Measurements from ENCODE around the gene SNUPN. TPM values are rescaled to one million over a fixed set of nuclear protein-coding genes. Genes with fewer than 3 reads are reported as not detected.
"Not testable (repeated sequence)": the region's sequence is repeated elsewhere in the genome, so short reads cannot be mapped to it uniquely, and the experiment has no call there.

Gene SNUPN
- total and polyA plus RNA-seq, 2 of the 8 experiments (the other 6 are each of a cell fraction or from before 2014, with no cell fraction given): 13.3 to 28.2 TPM

- no peak for TF ChIP-seq BCL11A (IDR thresholded peaks at IDR 0.05; ENCODE audit: low read depth in 2 of 2, low read length in 2 of 2)
- no peak for TF ChIP-seq HDAC6 (IDR thresholded peaks at IDR 0.05; ENCODE audit: low read depth, low read length)
- TF ChIP-seq SAP30 (IDR thresholded peaks at IDR 0.05; ENCODE audit: insufficient read depth, insufficient replicate concordance, low read length): no peak
- TF ChIP-seq EZH2 (IDR thresholded peaks at IDR 0.05; ENCODE audit: low read depth, low read length, severe bottlenecking): no peak
Measured at GRCh38 chr15:75561888-75562287, 63.6 kb downstream of the SNUPN start (continued).

DNA sequence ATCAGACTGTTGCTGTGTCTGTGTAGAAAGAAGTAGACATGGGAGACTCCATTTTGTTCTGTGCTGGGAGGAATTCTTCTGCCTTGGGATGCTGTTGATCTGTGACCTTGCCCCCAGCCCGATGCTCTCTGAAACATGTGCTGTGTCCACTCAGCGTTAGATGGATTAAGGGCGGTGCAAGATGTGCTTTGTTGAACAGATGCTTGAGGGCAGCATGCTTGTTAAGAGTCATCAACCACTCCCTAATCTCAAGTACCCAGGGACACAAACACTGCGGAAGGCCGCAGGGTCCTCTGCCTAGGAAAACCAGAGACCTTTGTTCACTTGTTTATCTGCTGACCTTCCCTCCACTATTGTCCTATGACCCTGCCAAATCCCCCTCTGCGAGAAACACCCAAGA is 66.2 kb downstream of the SNUPN start:
- H3K23ac ChIP-seq (ENCODE audit: insufficient read length); H3K9ac ChIP-seq (replicated peaks in 1 of 4; ENCODE audit: extremely low read depth in 1 of 4, low read depth in 3 of 4, low read length in 3 of 4); H4K5ac ChIP-seq (ENCODE audit: insufficient read length, low read depth, low read length); H2AFZ ChIP-seq (ENCODE audit: low read length); H3K27ac ChIP-seq (ENCODE audit: low read depth, low read length); H3K4me1 ChIP-seq (replicated peaks in 1 of 4; ENCODE audit: control insufficient read depth in 3 of 4, insufficient read depth in 4 of 4, low read length in 3 of 4); H3K14ac ChIP-seq (ENCODE audit: insufficient read length); H2BK120ac ChIP-seq (replicated peaks; ENCODE audit: low read depth, low read length); H2BK15ac ChIP-seq (ENCODE audit: low read length); CTCF ChIA-PET (ENCODE audit: partially characterized antibody); H2BK20ac ChIP-seq (ENCODE audit: low read length); H3K56ac ChIP-seq (replicated peaks; ENCODE audit: insufficient read length, low read depth, low read length); H3K4me2 ChIP-seq (ENCODE audit: insufficient read depth in 1 of 2, low read depth in 2 of 2, low read length in 2 of 2); H3K9me3 ChIP-seq (ENCODE audit: insufficient read depth in 2 of 2, low read depth in 1 of 2, low read length in 1 of 2); FAIRE-seq; H4K91ac ChIP-seq (replicated peaks; ENCODE audit: insufficient read length, low read length); H4K20me1 ChIP-seq (replicated peaks in 1 of 2; ENCODE audit: control insufficient read depth in 1 of 2, insufficient read depth in 2 of 2, low read length in 2 of 2); H3K36me3 ChIP-seq (ENCODE audit: control insufficient read depth in 2 of 4, insufficient read depth in 4 of 4, low read length in 3 of 4); H3K4ac ChIP-seq (replicated peaks; ENCODE audit: insufficient read length, low read depth, low read length); H4K8ac ChIP-seq (ENCODE audit: extremely low read depth, insufficient read depth, low read length); H3K23me2 ChIP-seq (ENCODE audit: low read depth, low read length); H2BK5ac ChIP-seq (ENCODE audit: low read depth, low read length); H3K27me3 ChIP-seq (replicated peaks in 1 of 4; ENCODE audit: control insufficient read depth in 3 of 4, extremely low read depth in 1 of 4, insufficient read depth in 3 of 4, low read length in 3 of 4); H3K18ac ChIP-seq (ENCODE audit: extremely low read depth, low read length); H2AK5ac ChIP-seq (ENCODE audit: low read depth, low read length); DNase-seq (ENCODE audit: low read depth in 1 of 2, low spot score in 2 of 2); H2BK12ac ChIP-seq (ENCODE audit: low read depth, low read length); POLR2A ChIA-PET (ENCODE audit: partially characterized antibody); H3K4me3 ChIP-seq (ENCODE audit: extremely low read depth in 1 of 4, insufficient read depth in 2 of 4, low read depth in 3 of 4, low read length in 4 of 4); H3K79me1 ChIP-seq (ENCODE audit: low read depth, low read length): not testable (repeated sequence)
- WGBS, 2 experiments (ENCODE audit: extremely low coverage in 1 of 2, insufficient coverage in 1 of 2, insufficient read length in 1 of 2, insufficient replicate concordance in 2 of 2, low coverage in 1 of 2, low lambda C conversion rate in 2 of 2, missing lambda C conversion rate in 1 of 2): 97% methylated on average over 4 of the region's 6 CpGs; no CpG with 5 or more reads in 1 of the 2 experiments
- H3K79me2 ChIP-seq (ENCODE audit: control insufficient read depth in 1 of 2, insufficient read depth in 2 of 2, low read length in 2 of 2): peaks cover 0 to 55% of the 10 kb centered on the region in 2 experiments; a peak in 2 of 4 replicates

All from H1 (cell line).